Kidney (tissue), 14 donors: ENCODE data around the gene LRRC27. TPM values are rescaled to one million over a fixed set of nuclear protein-coding genes. Genes with fewer than 3 reads are reported as not detected.

Experiments used
- DNase-seq, 5 donors: peaks; one replicate each; pipeline ENCODE4 v3.0.0-alpha.2; 2013 to 2020
- FAIRE-seq: peaks from 2 replicates; lab custom pipeline; 2012; peaks lifted over from hg19 to GRCh38; lab: Jason Lieb, UNC
- H3K27ac ChIP-seq, 2 donors: one replicate each; pipeline ENCODE4 v1.7.0; 2013; ENCODE audit warnings: low read depth in 2 of 2, low read length in 2 of 2, inconsistent platforms in 1 of 2
- H3K27me3 ChIP-seq: one replicate; pipeline ENCODE4 v1.7.1; 2013; ENCODE audit warnings: low read length, inconsistent platforms; ENCODE audit not compliant: control insufficient read depth, insufficient read depth
- H3K36me3 ChIP-seq, 3 donors: one replicate each; pipeline versions ENCODE4 v1.7.0 to v1.7.1; 2013; ENCODE audit warnings: low read length in 3 of 3, control low read depth in 1 of 3, inconsistent platforms in 1 of 3; ENCODE audit not compliant: insufficient read depth in 3 of 3, control insufficient read depth in 2 of 3
- H3K4me1 ChIP-seq, 3 donors: one replicate each; pipeline versions ENCODE4 v1.7.0 to v1.7.1; 2013; ENCODE audit warnings: low read length in 3 of 3, inconsistent platforms in 1 of 3, low read depth in 1 of 3; ENCODE audit not compliant: control insufficient read depth in 2 of 3, insufficient read depth in 2 of 3
- H3K4me3 ChIP-seq, 3 donors: one replicate each; pipeline versions ENCODE4 v1.7.0 to v1.8.1; 2013; ENCODE audit warnings: low read length in 3 of 3, control low read depth in 1 of 3, inconsistent platforms in 1 of 3
- H3K9ac ChIP-seq, 3 donors: one replicate each; pipeline versions ENCODE4 v1.7.0 to v1.7.1; 2013; ENCODE audit warnings: low read length in 3 of 3, control low read depth in 1 of 3, inconsistent platforms in 1 of 3
- H3K9me3 ChIP-seq, 3 donors: one replicate each; pipeline versions ENCODE4 v1.7.0 to v1.7.1; 2013; ENCODE audit warnings: low read length in 3 of 3, control low read depth in 1 of 3, inconsistent platforms in 1 of 3; ENCODE audit not compliant: control insufficient read depth in 2 of 3, insufficient read depth in 1 of 3
- CTCF ChIP-seq: IDR thresholded peaks from 3 replicates; pipeline ENCODE4 v1.5.1; 2012; ENCODE audit warnings: mild to moderate bottlenecking, moderate library complexity, borderline replicate concordance; ENCODE audit not compliant: insufficient read depth; ENCODE audit errors: extremely low read depth
- intact Hi-C: fragments of 100-400 bp; cut with DNase I; formaldehyde crosslinking; loops from one replicate; pipeline ENCODE4 v1.11.1; 2022
- polyA plus RNA-seq: library from polyadenylated mRNA; stranded (reverse); fragments of 350-450 nt; fragmentation: Illumina TruSeq; extraction: RNeasy Lipid Tissue Mini Kit (QIAGEN cat#74804); gene quantifications from one replicate; pipeline ENCODE4 v1.2.3, GENCODE V29; 2014; ENCODE audit warnings: low read depth, low replicate concordance; ENCODE audit not compliant: insufficient read depth
- total RNA-seq: library from RNA; stranded (reverse); fragmentation: NEBNext Ultra II Directional; extraction: Animal tissue kit (Norgen Biotek cat#: 25700); gene quantifications from one replicate; pipeline ENCODE4 v1.2.1, GENCODE V29; 2021
- donor health status: control.
- donor health status: control.
- donor health status: control.
- donor health status: control.
- donor health status: control.
- donor health status: DM: yes; HTN: yes; CAD: no.
- donor health status: Normal renal cell carcinoma (clear cell type).

Gene LRRC27
- total and polyA plus RNA-seq, 2 donors from 2014 or later = 14.4 to 14.6 TPM

- H3K9ac ChIP-seq = no peak overlapping the region
- no peaks in the 10 kb centered on the region for H3K27me3 ChIP-seq
- peaks cover 0 to 4% (median 0%) of the 10 kb centered on the region in 3 donors for H3K4me1 ChIP-seq
- H3K9me3 ChIP-seq = no peaks in the 10 kb centered on the region
- no peak for TF ChIP-seq CTCF
- DNase-seq = peak in 3 of 5 donors; percentile 35 to 49 (median 43)
- H3K27ac ChIP-seq = no peak overlapping the region
- FAIRE-seq = no peak
- intact Hi-C loops = no loop called here
- no peak overlapping the region for H3K4me3 ChIP-seq
- no peaks in the 10 kb centered on the region for H3K36me3 ChIP-seq
Measured at GRCh38 chr10:132297526-132297925, 34.5 kb upstream of the LRRC27 start.

GRCh38 chr10:132298038-132298881 is 33.7 kb upstream of the LRRC27 start:
- Histone ChIP-seq H3K36me3 (no peaks in the 10 kb centered on the region), H3K4me3 (no peak overlapping the region), H3K27ac (no peak overlapping the region), H3K9me3 (no peaks in the 10 kb centered on the region), H3K9ac (no peak overlapping the region), H3K4me1 (peaks cover 0 to 3% (median 0%) of the 10 kb centered on the region in 3 donors), H3K27me3 (no peaks in the 10 kb centered on the region)
- FAIRE-seq (no peak), DNase-seq (peak; percentile 60 to 79 (median 69))
- intact Hi-C loops = no loop called here
- TF ChIP-seq CTCF = no peak

- TF ChIP-seq CTCF = no peak
- Histone ChIP-seq H3K27ac (no peak overlapping the region), H3K9ac (no peak overlapping the region), H3K36me3 (no peaks in the 10 kb centered on the region), H3K4me1 (no peaks in the 10 kb centered on the region), H3K4me3 (no peak overlapping the region), H3K27me3 (no peaks in the 10 kb centered on the region), H3K9me3 (no peaks in the 10 kb centered on the region)
- DNase-seq (peak in 1 of 5 donors; percentile 35), FAIRE-seq (no peak)
- intact Hi-C loops = no loop called here
Measured at GRCh38 chr10:132299371-132300336, 32.3 kb upstream of the LRRC27 start.
